ENCODE measurements around the gene PDE4A.

Gene PDE4A

GRCh38 chr19:10468133-10468532 lies 47.8 kb downstream of the PDE4A start:
- no peak for DNase-seq

GRCh38 chr19:10471909-10472308 lies 51.6 kb downstream of the PDE4A start:
- peak; percentile 44 for DNase-seq

- DNase-seq = no peak
Observed at GRCh38 chr19:10473192-10473591, 52.9 kb downstream of the PDE4A start.

- DNase-seq = no peak
Observed at GRCh38 chr19:10474962-10475451, 54.7 kb downstream of the PDE4A start.

- peak; percentile 36 for DNase-seq
Observed at GRCh38 chr19:10478476-10478875, 58.1 kb downstream of the PDE4A start.

GRCh38 chr19:10478903-10479384 lies 58.6 kb downstream of the PDE4A start:
- DNase-seq = peak; percentile 90

DNA sequence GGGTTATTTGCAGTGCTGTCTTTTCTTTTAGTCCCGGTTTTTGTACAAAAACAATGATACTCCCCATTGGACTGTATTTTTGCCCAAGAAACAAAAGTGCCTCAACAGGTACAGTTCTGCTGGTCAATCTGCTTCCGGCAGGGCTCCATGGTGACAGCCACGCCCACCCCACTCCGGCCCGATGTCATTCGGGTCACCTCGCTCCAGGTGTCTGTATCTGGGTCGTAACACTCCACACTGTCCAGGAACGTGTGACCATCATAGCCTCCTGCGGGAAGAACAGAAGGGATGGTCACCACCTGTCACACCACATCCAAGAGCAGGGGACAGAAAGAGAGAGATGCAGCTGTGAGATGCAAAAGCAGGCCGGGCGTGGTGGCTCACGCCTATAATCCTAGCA lies 66.2 kb downstream of the PDE4A start:
- DNase-seq = no peak

- no peak for DNase-seq
Observed at GRCh38 chr19:10491472-10492047, 71.2 kb downstream of the PDE4A start.

DNA sequence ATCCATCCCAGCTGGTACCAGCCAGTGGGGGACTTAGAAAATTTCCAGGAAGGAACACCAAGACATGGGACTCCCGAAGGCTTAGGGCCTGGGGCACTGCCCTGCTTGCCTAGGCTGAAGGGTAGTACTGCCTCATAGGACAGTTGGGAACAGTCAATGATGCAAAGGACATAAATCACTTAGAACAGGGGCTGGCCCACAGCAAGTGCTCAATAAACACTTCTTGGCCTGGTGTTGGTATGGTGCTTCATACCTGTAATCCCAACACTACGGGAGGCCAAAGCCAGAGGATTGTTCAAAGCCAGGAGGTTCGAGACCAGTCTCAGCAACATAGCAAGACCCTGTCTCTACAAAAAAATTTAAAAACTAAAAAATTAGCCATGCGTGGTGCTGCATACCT lies 77.0 kb downstream of the PDE4A start:
- no peak for DNase-seq

DNA sequence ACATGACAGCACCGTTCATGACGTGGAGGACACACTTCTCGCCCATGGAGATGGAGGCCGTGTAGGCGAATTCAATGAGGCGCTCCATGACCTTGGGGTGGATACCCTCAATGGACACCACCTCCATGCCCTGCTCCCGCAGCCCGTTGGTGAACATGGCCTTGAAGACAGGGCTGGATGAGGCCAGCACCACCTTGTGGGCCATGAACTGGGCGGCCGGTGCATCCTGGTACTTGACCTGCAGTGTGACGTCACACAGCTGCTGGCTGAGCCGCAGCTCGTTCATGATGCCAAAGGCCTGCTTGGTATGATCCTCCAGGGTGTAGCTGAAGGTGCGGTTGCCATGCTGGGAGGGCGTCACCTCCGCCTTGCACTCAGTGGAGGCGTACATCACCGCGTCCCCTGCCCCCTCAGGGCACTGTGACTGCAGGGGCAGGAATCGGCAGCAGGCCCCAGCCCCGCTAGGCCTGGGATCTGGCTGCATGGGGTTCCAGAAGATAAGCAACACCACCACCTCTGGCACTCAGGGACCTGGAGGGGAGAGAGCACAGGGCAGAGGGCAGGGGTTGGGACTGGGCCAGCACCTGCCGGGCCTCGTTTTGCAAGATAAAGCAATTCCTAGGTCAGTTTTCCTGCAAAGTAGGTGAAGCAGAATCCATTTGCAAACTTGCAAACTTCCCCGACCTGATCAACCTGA lies 79.4 kb downstream of the PDE4A start:
- no peak for DNase-seq

DNA sequence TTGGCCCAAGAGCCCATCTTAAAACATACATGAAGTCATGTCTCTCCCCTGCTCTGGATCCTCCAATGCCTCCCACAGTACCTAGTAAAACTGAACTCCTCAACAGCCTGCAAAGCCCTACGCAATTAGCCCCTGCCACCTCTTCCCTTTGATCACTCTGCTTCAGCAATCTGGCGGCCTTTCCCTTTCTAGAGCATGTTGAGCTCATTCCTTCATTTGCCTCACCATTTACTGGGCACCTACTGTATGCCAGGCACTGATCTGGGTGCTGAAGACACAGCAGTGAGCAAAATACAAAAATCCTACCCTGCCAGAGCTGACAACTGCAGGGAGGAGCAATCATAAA lies 79.9 kb downstream of the PDE4A start:
- DNase-seq = no peak

GRCh38 chr19:10501971-10502523 lies 81.7 kb downstream of the PDE4A start:
- peak; percentile 51 for DNase-seq

- DNase-seq = peak; percentile 94
Observed at GRCh38 chr19:10502524-10503001, 82.2 kb downstream of the PDE4A start.

DNA sequence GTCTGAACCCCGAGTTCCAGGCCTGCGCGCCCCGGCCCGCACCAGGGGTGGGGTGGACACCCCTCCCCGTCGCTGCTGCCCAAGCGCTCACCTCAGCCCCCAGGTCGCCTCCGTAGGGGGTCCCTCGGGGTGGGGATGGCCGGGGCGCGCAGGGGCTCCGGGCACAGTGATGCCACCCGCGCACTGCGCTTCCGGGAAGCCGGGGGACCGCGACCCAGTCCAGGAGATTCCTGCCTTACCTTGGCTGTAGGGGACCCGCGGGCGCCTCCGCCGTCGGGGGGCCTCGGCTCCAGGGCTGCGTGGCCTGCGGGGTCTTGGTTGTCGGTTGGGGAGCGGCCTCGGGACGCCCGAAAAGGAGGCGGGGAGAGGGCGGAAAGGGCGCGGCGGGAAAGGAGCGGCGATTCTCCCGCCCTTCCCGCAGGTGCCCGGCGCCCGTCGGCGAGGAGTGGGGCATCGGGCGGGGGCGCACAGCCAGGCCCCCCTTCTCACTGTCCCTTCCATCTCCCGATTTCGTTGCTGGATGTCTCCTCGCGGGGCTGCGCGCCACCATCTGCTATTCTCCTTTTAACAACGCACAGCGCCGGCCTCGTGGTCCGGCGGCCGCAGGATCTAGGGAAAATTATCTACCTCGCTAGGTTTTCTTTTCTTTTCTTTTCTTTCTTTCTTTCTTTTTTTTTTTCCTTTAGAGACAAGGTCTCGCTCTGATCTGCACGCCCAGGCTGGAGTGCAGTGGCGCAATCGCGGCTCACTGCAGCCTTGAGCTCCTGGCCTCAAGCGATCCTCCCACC lies 82.9 kb downstream of the PDE4A start, which contains the start of gene KEAP1:
KEAP1 (minus strand) TSS at position 355 of the 788 bp plus-strand sequence. CDS start 3,323 bp downstream, outside the sequence.
- DNase-seq = peak; percentile 34

GRCh38 chr19:10505583-10506229 lies 85.4 kb downstream of the PDE4A start:
- peak; percentile 58 for DNase-seq

- no peak for DNase-seq
Observed at GRCh38 chr19:10508036-10508435, 87.7 kb downstream of the PDE4A start.

GRCh38 chr19:10508707-10509106 lies 88.4 kb downstream of the PDE4A start:
- DNase-seq = no peak

GRCh38 chr19:10510301-10510802 lies 90.0 kb downstream of the PDE4A start:
- DNase-seq = no peak

DNA sequence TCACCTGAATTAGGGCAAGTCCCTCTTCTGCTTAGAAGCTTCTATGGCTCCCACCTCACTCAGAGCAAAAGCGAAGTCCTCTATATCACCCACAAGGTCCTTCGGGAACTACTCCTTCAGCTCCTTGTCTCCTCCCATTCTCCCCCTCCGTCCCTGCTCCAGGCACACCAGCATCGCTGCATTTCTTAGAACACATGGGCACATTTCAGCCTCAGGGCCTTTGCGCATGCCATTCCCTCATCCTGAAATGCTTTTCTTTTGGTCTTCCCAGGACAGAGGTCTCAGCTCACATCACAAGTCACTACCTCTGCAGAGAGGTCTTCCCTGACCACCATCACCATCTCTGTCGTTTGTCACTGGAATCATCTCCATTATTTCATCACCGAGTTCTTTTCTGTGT lies 92.9 kb downstream of the PDE4A start:
- no peak for DNase-seq

DNA sequence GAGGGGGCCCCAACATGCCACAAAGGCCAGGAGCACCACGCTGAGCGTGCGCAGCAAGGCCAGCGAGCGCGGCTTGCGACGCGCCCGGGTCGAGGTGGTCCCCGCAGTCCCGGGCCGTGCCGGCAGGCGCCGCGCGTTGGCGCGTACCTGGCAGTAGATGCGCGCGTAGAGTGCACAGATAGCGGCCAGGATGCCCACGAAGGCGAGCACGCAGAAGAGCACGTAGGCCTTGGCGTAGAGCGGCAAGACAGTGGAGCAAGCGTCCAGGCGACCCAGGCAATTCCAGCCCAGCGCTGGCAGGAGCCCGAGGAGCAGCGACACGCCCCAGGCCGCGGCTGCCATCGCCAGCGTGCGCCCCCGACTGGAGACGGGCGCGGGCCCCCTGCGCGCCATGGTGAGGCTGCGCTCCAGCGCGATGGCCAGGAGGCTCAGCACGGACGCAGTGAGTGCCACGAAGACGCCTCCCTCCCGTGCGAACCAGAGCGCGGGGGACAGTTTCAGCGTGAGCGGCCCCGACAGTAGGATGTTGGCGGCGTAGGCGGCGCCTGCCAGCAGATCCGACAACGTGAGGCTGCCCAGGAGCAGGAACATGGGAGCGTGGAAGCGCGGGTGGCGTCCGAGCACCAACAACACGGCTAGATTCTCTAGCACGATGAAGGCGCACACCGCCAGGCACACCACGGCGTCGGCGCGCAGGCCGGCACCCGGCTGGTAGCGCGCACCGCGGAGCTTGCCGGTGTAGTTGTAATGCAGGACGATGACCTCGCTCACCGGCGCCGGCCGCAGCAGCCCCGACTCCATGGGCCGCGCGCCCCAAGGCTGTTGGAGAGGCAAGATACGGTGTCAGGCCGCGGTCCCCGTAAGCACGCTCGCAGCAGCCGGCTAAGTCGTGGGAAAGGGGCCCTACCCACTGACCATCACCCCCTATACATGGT lies 94.1 kb downstream of the PDE4A start:
- DNase-seq = no peak

GRCh38 chr19:10516064-10516385 lies 95.7 kb downstream of the PDE4A start:
- no peak for DNase-seq

Measured in fibroblast of skin of back (primary cell).